K562 (cell line): Measurements from ENCODE around the gene PARD6B. TPM values are rescaled to one million over a fixed set of nuclear protein-coding genes. Genes with fewer than 3 reads are reported as not detected.

Experiments
- ATAC-seq: fragments of 200-7000 bp; cut with Tn5 transposase; 3 replicates; pipeline ENCODE4 v1.9.1; 2020; ENCODE audit warnings: moderate library complexity
- BruUV-seq: library from RNA; stranded (reverse); fragments of 400-500 nt; replicated peaks from 2 replicates; lab custom pipeline; 2021; lab: Mats Ljungman, UMichigan
- CTCF ChIA-PET: fragments of 300-600 bp; formaldehyde crosslinking; extraction: SDS; loops from one replicate; lab custom pipeline; 2021; ENCODE audit warnings: low intra/inter-chr PET ratio; lab: Yijun Ruan, JAX
- POLR2A ChIA-PET: fragments of 300-600, 350-650 bp; sonication (Branson Sonifier 250); formaldehyde crosslinking; extraction: SDS; loops from one replicate; lab custom pipeline; 2021; ENCODE audit warnings: antibody characterized with exemption, inconsistent platforms; lab: Yijun Ruan, JAX
- DNase-seq, 4 experiments: peaks; one replicate each; pipeline versions ENCODE4 v3.0.0 to v3.0.0-alpha.2; 2011 to 2018; ENCODE audit warnings: low spot score in 3 of 4, mixed read lengths in 3 of 4; ENCODE audit errors: extremely low read depth in 1 of 4
- FAIRE-seq: peaks from 2 replicates; lab custom pipeline; 2011; peaks lifted over from hg19 to GRCh38; lab: Jason Lieb, UNC
- H2AFZ ChIP-seq: 2 replicates; pipeline ENCODE4 v1.6.0; 2011; ENCODE audit warnings: low read depth, low read length, control low read depth, inconsistent platforms
- H3K27ac ChIP-seq: fragments of 200-600 bp; 3 replicates; pipeline ENCODE4 v1.8.0; 2011; ENCODE audit warnings: low read depth, mild to moderate bottlenecking, control low read depth, inconsistent platforms, low read length, moderate library complexity, mixed read lengths; ENCODE audit errors: extremely low read depth
- H3K27me3 ChIP-seq, 2 experiments: fragments of 300-600 bp in 1 of 2; 2 replicates in 1 of 2; 3 replicates in 1 of 2; pipeline versions ENCODE4 v1.6.0 to v1.8.0; 2011; ENCODE audit warnings: inconsistent platforms in 2 of 2, low read length in 2 of 2, mild to moderate bottlenecking in 1 of 2, mixed read lengths in 1 of 2, moderate library complexity in 1 of 2; ENCODE audit not compliant: control insufficient read depth in 2 of 2, insufficient read depth in 2 of 2
- H3K36me3 ChIP-seq: fragments of 300-600 bp; 3 replicates; pipeline ENCODE4 v1.8.0; 2011; ENCODE audit warnings: mild to moderate bottlenecking, low read length, inconsistent platforms; ENCODE audit not compliant: control insufficient read depth, insufficient read depth
- H3K4me1 ChIP-seq, 2 experiments: fragments of 200-600 bp in 1 of 2; replicated peaks in 1 of 2; 2 replicates in 1 of 2; 3 replicates in 1 of 2; pipeline versions ENCODE4 v1.5.1 to v1.8.0; 2011; ENCODE audit warnings: inconsistent platforms in 2 of 2, low read length in 2 of 2, mild to moderate bottlenecking in 1 of 2, mixed read lengths in 1 of 2, moderate library complexity in 1 of 2; ENCODE audit not compliant: control insufficient read depth in 2 of 2, insufficient read depth in 2 of 2
- H3K4me2 ChIP-seq: 2 replicates; pipeline ENCODE4 v1.6.1; 2011; ENCODE audit warnings: low read length, control low read depth, inconsistent platforms, mixed read lengths; ENCODE audit not compliant: insufficient read depth
- H3K4me3 ChIP-seq: fragments of 200-600 bp; sonication (generic), shearing (Covaris generic); 2 replicates; pipeline ENCODE4 v1.5.1; 2016; ENCODE audit warnings: control low read depth, inconsistent platforms
- H3K79me2 ChIP-seq: fragments of 200-600 bp; 3 replicates; pipeline ENCODE4 v1.8.0; 2011; ENCODE audit warnings: low read length, inconsistent platforms; ENCODE audit not compliant: control insufficient read depth, insufficient read depth
- H3K9ac ChIP-seq, 2 experiments: 2 replicates each; pipeline versions ENCODE4 v1.6.0 to v1.6.1; 2011; ENCODE audit warnings: low read depth in 2 of 2, low read length in 2 of 2, control low read depth in 1 of 2, inconsistent platforms in 1 of 2, mild to moderate bottlenecking in 1 of 2, mixed read lengths in 1 of 2; ENCODE audit not compliant: insufficient read depth in 1 of 2
- H3K9me1 ChIP-seq: one replicate; pipeline ENCODE4 v1.6.0; 2011; ENCODE audit warnings: inconsistent platforms, mild to moderate bottlenecking, low read length, moderate library complexity; ENCODE audit not compliant: control insufficient read depth, insufficient read depth
- H3K9me3 ChIP-seq: replicated peaks from 2 replicates; pipeline ENCODE4 v1.5.1; 2011; ENCODE audit warnings: low read depth, low read length, inconsistent platforms; ENCODE audit not compliant: control insufficient read depth, insufficient read depth
- H4K20me1 ChIP-seq: replicated peaks from 2 replicates; pipeline ENCODE4 v1.6.1; 2011; ENCODE audit warnings: low read length, inconsistent platforms, mixed read lengths; ENCODE audit not compliant: control insufficient read depth, insufficient read depth
- JUNB ChIP-seq: fragments of 450-650 bp; formaldehyde crosslinking; conservative IDR thresholded peaks from 2 replicates; pipeline ENCODE4 v1.4.0; 2020; ENCODE audit warnings: mild to moderate bottlenecking
- MAFF ChIP-seq: IDR thresholded peaks from 2 replicates; pipeline ENCODE4 v1.6.1; 2012; ENCODE audit warnings: low read length, improper control_type of control experiment
- ZNF121 ChIP-seq: sonication (generic); formaldehyde crosslinking; conservative IDR thresholded peaks from 2 replicates; pipeline ENCODE4 v1.8.0; 2022; ENCODE audit warnings: missing genetic modification reagents
- WGBS: fragments of 100-300 bp; shearing (Covaris generic); methylation state at CpG from one replicate; pipeline ENCODE4 v1.1.6; 2016; ENCODE audit warnings: low coverage, mixed read lengths; ENCODE audit not compliant: insufficient coverage; ENCODE audit errors: missing lambda C conversion rate; 5-methylcytosine and 5-hydroxymethylcytosine counted together
- in situ Hi-C: fragments of 300-500 bp; cut with MboI; formaldehyde crosslinking; loops from 4 replicates; pipeline ENCODE4 v1.15.0; 2018; ENCODE audit warnings: inconsistent platforms, mixed read lengths
- intact Hi-C: fragments of 100-400 bp; cut with micrococcal nuclease; formaldehyde crosslinking; loops from 2 replicates; pipeline ENCODE4 v1.14.2; 2022
- polyA plus RNA-seq, 8 experiments: library from polyadenylated mRNA; depleted of rRNA in 4 of 8; stranded (reverse) in 5 of 8; unstranded in 3 of 8; fragments of >200 nt; fragmentation: Nextera tagmentation in 2 of 8; fragmentation: Illumina TruSeq in 1 of 8; extraction: Ambion mirVana in 2 of 8; extraction: Trizol in 1 of 8; gene quantifications; 2 replicates each; pipeline versions ENCODE4 v1.2.1 to v1.2.3, GENCODE V29; 2011 to 2014; ENCODE audit warnings: inconsistent platforms in 1 of 8, missing spikeins in 1 of 8
- total RNA-seq, 7 experiments: library from RNA; depleted of rRNA in 6 of 7; stranded (reverse); fragments of >200 nt in 6 of 7; fragmentation: Illumina TruSeq in 2 of 7; extraction: Trizol in 2 of 7; gene quantifications; 2 replicates each; pipeline versions ENCODE4 v1.2.1 to v1.2.3, GENCODE V29; 2011 to 2021; ENCODE audit warnings: low replicate concordance in 1 of 7
- TF ChIP-seq, protein P1 (sequence below), 3 experiments: fragments of 200-800 bp in 1 of 3; fragments of 250-450 bp in 1 of 3; fragments of 450-650 bp in 1 of 3; sonication (Bioruptor Pico) in 1 of 3; sonication (Bioruptor generic) in 1 of 3; formaldehyde crosslinking in 1 of 3; IDR thresholded peaks; 2 replicates each; pipeline versions ENCODE4 v1.6.1 to v1.8.0; 2016 to 2022; ENCODE audit warnings: mild to moderate bottlenecking in 2 of 3, missing genetic modification characterization in 2 of 3, missing compliant biosample characterization in 1 of 3, moderate library complexity in 1 of 3
- TF ChIP-seq, protein P2 (sequence below), 2 experiments: fragments of 450-650 bp; IDR thresholded peaks; 2 replicates each; pipeline ENCODE4 v1.6.1; 2016; ENCODE audit warnings: mild to moderate bottlenecking in 2 of 2, borderline replicate concordance in 1 of 2, low read depth in 1 of 2, moderate library complexity in 1 of 2

The PARD6B gene
- total and polyA plus RNA-seq, 9 of the 15 experiments (the other 6 are each of a cell fraction or from before 2014, with no cell fraction given): 1.7 to 12.3 (median 5.5) TPM

DNA sequence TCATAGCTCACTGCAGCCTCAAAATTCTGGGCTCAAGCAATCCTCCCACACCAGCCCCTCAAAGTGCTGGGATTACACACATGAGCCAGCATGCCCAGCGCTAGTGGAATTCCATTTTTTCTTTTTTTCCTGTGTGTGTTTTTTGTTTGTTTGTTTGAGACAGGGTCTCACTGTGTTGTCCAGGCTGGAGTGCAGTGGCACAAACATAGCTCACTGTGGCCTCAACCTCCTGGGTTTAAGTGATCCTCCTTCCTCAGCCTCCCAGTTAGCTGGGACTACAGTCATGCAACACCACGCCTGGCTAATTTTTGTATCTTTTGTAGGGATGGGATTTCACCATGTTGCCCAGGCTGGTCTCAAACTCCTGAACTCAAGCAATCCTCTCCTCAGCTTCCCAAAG, 14.1 kb upstream of the PARD6B start:
- Histone ChIP-seq H3K4me1 (peaks cover 11 to 15% of the 10 kb centered on the region in 2 experiments; a peak in 4 of 5 replicates), H2AFZ (no peak overlapping the region), H3K9ac (no peak overlapping the region), H3K27me3 (no peaks in the 10 kb centered on the region), H3K36me3 (no peaks in the 10 kb centered on the region), H3K79me2 (no peaks in the 10 kb centered on the region), H3K9me1 (no peaks in the 10 kb centered on the region), H4K20me1 (no peaks in the 10 kb centered on the region), H3K9me3 (no peaks in the 10 kb centered on the region), H3K4me2 (no peak overlapping the region), H3K4me3 (no peak overlapping the region), H3K27ac (no peak overlapping the region)
- no peak for ATAC-seq
- ChIA-PET POLR2A (interaction anchor here (1.0 to 4.3 kb wide), 2 partner anchors 12 to 118 kb away, joined by 4 to 21 read pairs; partner anchors contain the start of gene PARD6B), CTCF (no interaction called here)
- TF ChIP-seq ZNF121 (peak; percentile 23; the same call in 1 of the 2 replicates), MAFF (no peak), JUNB (CRISPR knock-in tag) (no peak)
- TF ChIP-seq, protein P1, sequence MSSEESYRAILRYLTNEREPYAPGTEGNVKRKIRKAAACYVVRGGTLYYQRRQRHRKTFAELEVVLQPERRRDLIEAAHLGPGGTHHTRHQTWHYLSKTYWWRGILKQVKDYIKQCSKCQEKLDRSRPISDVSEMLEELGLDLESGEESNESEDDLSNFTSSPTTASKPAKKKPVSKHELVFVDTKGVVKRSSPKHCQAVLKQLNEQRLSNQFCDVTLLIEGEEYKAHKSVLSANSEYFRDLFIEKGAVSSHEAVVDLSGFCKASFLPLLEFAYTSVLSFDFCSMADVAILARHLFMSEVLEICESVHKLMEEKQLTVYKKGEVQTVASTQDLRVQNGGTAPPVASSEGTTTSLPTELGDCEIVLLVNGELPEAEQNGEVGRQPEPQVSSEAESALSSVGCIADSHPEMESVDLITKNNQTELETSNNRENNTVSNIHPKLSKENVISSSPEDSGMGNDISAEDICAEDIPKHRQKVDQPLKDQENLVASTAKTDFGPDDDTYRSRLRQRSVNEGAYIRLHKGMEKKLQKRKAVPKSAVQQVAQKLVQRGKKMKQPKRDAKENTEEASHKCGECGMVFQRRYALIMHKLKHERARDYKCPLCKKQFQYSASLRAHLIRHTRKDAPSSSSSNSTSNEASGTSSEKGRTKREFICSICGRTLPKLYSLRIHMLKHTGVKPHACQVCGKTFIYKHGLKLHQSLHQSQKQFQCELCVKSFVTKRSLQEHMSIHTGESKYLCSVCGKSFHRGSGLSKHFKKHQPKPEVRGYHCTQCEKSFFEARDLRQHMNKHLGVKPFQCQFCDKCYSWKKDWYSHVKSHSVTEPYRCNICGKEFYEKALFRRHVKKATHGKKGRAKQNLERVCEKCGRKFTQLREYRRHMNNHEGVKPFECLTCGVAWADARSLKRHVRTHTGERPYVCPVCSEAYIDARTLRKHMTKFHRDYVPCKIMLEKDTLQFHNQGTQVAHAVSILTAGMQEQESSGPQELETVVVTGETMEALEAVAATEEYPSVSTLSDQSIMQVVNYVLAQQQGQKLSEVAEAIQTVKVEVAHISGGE (CRISPR knock-in tag; IDR thresholded peaks at IDR 0.05): peak in 1 of 3 experiments; percentile 92; a peak in 2 of 6 replicates
- TF ChIP-seq, protein P2, sequence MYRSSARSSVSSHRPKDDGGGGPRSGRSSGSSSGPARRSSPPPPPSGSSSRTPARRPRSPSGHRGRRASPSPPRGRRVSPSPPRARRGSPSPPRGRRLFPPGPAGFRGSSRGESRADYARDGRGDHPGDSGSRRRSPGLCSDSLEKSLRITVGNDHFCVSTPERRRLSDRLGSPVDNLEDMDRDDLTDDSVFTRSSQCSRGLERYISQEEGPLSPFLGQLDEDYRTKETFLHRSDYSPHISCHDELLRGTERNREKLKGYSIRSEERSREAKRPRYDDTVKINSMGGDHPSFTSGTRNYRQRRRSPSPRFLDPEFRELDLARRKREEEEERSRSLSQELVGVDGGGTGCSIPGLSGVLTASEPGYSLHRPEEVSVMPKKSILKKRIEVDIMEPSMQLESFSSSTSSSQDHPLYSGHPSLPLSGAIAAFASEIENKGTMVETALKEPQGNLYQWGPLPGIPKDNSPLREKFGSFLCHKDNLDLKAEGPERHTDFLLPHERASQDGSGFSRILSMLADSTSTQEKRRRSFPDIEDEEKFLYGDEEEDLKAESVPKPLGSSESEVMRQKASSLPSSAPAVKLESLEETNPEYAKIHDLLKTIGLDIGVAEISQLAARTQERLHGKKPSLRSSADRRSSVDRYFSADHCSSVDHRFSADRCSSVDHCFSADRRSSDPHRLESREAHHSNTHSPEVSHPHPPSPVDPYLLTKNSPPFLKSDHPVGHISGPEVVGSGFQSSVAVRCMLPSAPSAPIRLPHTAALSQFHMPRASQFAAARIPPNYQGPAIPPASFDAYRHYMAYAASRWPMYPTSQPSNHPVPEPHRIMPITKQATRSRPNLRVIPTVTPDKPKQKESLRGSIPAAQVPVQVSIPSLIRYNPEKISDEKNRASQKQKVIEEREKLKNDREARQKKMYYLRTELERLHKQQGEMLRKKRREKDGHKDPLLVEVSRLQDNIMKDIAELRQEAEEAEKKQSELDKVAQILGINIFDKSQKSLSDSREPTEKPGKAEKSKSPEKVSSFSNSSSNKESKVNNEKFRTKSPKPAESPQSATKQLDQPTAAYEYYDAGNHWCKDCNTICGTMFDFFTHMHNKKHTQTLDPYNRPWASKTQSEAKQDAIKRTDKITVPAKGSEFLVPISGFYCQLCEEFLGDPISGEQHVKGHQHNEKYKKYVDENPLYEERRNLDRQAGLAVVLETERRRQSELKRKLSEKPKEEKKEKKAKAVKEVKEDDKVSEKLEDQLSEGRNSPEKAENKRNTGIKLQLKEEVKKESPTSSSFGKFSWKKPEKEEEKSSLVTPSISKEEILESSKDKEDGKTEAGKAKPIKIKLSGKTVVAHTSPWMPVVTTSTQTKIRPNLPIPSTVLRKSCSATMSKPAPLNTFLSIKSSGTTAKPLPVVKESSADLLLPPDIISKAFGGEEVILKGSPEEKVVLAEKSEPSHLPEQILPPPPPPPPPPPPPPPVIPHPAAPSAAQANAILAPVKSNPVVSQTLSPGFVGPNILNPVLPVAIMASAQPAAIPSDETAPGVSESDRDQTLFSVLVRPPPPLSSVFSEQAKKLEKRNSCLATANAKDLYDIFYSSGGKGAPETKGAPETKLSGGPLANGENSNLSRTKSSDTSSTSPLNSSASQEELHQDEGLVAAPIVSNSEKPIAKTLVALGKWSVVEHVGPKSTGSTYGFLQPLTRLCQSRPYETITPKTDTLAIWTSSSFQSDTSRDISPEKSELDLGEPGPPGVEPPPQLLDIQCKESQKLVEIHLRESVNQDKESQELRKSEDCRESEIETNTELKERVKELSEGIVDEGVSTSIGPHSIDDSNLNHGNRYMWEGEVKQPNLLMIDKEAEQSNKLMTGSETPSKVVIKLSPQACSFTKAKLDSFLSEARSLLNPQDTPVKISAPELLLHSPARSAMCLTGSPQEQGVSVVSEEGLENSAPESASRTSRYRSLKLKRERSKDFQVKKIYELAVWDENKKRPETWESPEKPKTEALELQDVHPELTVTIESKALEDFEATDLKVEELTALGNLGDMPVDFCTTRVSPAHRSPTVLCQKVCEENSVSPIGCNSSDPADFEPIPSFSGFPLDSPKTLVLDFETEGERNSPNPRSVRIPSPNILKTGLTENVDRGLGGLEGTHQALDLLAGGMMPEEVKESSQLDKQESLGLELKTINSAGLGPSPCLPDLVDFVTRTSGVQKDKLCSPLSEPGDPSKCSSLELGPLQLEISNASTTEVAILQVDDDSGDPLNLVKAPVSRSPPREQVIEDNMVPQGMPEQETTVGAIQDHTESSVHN (IDR thresholded peaks at IDR 0.05; ENCODE audit: borderline replicate concordance in 1 of 2, low read depth in 1 of 2): no peak
- no TSS peak for BruUV-seq
- no peak for FAIRE-seq
- 32% methylated on average over 2 of the region's 2 CpGs for WGBS
- in situ Hi-C loops (no loop called here), intact Hi-C loops (no loop called here)
- no peak for DNase-seq
